Uterus (tissue), 4 donors: ENCODE measurements around the gene HAGH. TPM values are rescaled to one million over a fixed set of nuclear protein-coding genes. Genes with fewer than 3 reads are reported as not detected.
A peak's percentile ranks its signal among the peaks of the same experiment; 100 is the strongest.

Experiments
- DNase-seq, 2 donors: peaks; one replicate each; pipeline ENCODE4 v3.0.0-alpha.2; 2019 to 2020
- H3K27ac ChIP-seq, 2 donors: fragments of 200-600 bp; sonication (generic); 1 replicate in 1 of 2; 2 replicates in 1 of 2; pipeline ENCODE4 v1.5.1; 2016 to 2018
- H3K27me3 ChIP-seq, 2 donors: fragments of 200-600 bp; sonication (generic); one replicate each; pipeline ENCODE4 v1.5.1; 2018 to 2019; ENCODE audit warnings: control low read depth in 1 of 2
- H3K36me3 ChIP-seq, 2 donors: fragments of 200-600 bp; sonication (generic); one replicate each; pipeline ENCODE4 v1.5.1; 2019; ENCODE audit warnings: control low read depth in 1 of 2
- H3K4me1 ChIP-seq, 2 donors: fragments of 200-600 bp; sonication (generic); one replicate each; pipeline ENCODE4 v1.5.1; 2018 to 2019; ENCODE audit warnings: control low read depth in 1 of 2
- H3K4me3 ChIP-seq, 2 donors: fragments of 200-600 bp; sonication (generic); 1 replicate in 1 of 2; 2 replicates in 1 of 2; pipeline ENCODE4 v1.5.1; 2018 to 2019; ENCODE audit warnings: mild to moderate bottlenecking in 1 of 2
- H3K9me3 ChIP-seq, 2 donors: fragments of 200-600 bp; sonication (generic); one replicate each; pipeline ENCODE4 v1.5.1; 2019; ENCODE audit warnings: control low read depth in 1 of 2
- CTCF ChIP-seq, 4 experiments: fragments of 200-600 bp in 2 of 4; fragments of 450-650 bp in 2 of 4; sonication (generic) in 2 of 4; IDR thresholded peaks; one replicate each; pipeline ENCODE4 v1.5.1; 2016 to 2019; ENCODE audit warnings: antibody characterized with exemption in 4 of 4, mild to moderate bottlenecking in 2 of 4, moderate library complexity in 1 of 4
- POLR2A ChIP-seq, 2 donors: fragments of 450-650 bp; IDR thresholded peaks; one replicate each; pipeline ENCODE4 v1.6.1; 2016; ENCODE audit warnings: antibody characterized with exemption in 2 of 2, mild to moderate bottlenecking in 1 of 2, moderate library complexity in 1 of 2
- intact Hi-C: fragments of 100-400 bp; cut with DNase I; formaldehyde crosslinking; loops from one replicate; pipeline ENCODE4 v1.15.1; 2023; ENCODE audit warnings: low total_unique reads
- total RNA-seq, 4 donors: library from RNA; depleted of rRNA in 3 of 4; stranded (reverse); fragments of >200 nt in 3 of 4; gene quantifications; one replicate each; pipeline versions ENCODE4 v1.1.0 to v1.2.4, GENCODE V29; 2014 to 2023
- donor health status: DM: yes; HTN: yes; CAD: no.

HAGH gene
- total RNA-seq, 4 donors from 2014 or later = 22.9 to 75.3 (median 34.0) TPM

- Histone ChIP-seq H3K4me1 (no peaks in the 10 kb centered on the region), H3K9me3 (no peaks in the 10 kb centered on the region), H3K4me3 (no peak overlapping the region), H3K36me3 (no peaks in the 10 kb centered on the region), H3K27me3 (no peaks in the 10 kb centered on the region), H3K27ac (no peak overlapping the region)
- intact Hi-C loops = no loop called here
- DNase-seq = no peak
- TF ChIP-seq POLR2A (IDR thresholded peaks at IDR 0.05) = no peak
- no peak for TF ChIP-seq CTCF (IDR thresholded peaks at IDR 0.05)
Observed at GRCh38 chr16:1791256-1791942, 35.2 kb downstream of the HAGH start.

- Histone ChIP-seq H3K9me3 (no peaks in the 10 kb centered on the region), H3K27me3 (no peaks in the 10 kb centered on the region), H3K36me3 (no peaks in the 10 kb centered on the region), H3K4me1 (no peaks in the 10 kb centered on the region), H3K27ac (no peak overlapping the region), H3K4me3 (no peak overlapping the region)
- DNase-seq = peak in 1 of 2 donors; percentile 15
- intact Hi-C loops = no loop called here
- TF ChIP-seq CTCF (IDR thresholded peaks at IDR 0.05) (no peak), POLR2A (IDR thresholded peaks at IDR 0.05) (no peak)
Observed at GRCh38 chr16:1790611-1791255, 35.9 kb downstream of the HAGH start.

GRCh38 chr16:1790261-1790610 is 36.4 kb downstream of the HAGH start:
- H3K9me3 ChIP-seq = no peaks in the 10 kb centered on the region
- H3K27ac ChIP-seq = no peak overlapping the region
- no peaks in the 10 kb centered on the region for H3K36me3 ChIP-seq
- intact Hi-C loops = no loop called here
- no peak overlapping the region for H3K4me3 ChIP-seq
- TF ChIP-seq POLR2A (IDR thresholded peaks at IDR 0.05) = no peak
- TF ChIP-seq CTCF (IDR thresholded peaks at IDR 0.05) = no peak
- DNase-seq = no peak
- H3K4me1 ChIP-seq = no peaks in the 10 kb centered on the region
- H3K27me3 ChIP-seq = no peaks in the 10 kb centered on the region

- Histone ChIP-seq H3K27me3 (no peaks in the 10 kb centered on the region), H3K36me3 (no peaks in the 10 kb centered on the region), H3K9me3 (no peaks in the 10 kb centered on the region), H3K27ac (no peak overlapping the region), H3K4me1 (no peaks in the 10 kb centered on the region), H3K4me3 (no peak overlapping the region)
- DNase-seq = peak in 1 of 2 donors; percentile 16
- intact Hi-C loops = no loop called here
- TF ChIP-seq CTCF (IDR thresholded peaks at IDR 0.05) (no peak), POLR2A (IDR thresholded peaks at IDR 0.05) (no peak)
Observed at GRCh38 chr16:1789643-1790045, 37.0 kb downstream of the HAGH start.

GRCh38 chr16:1788708-1789100 is 37.9 kb downstream of the HAGH start:
- peak in 1 of 2 donors; percentile 14 for DNase-seq
- no peaks in the 10 kb centered on the region for H3K36me3 ChIP-seq
- intact Hi-C loops = no loop called here
- no peak overlapping the region for H3K4me3 ChIP-seq
- no peaks in the 10 kb centered on the region for H3K4me1 ChIP-seq
- H3K27ac ChIP-seq = no peak overlapping the region
- no peak for TF ChIP-seq POLR2A (IDR thresholded peaks at IDR 0.05)
- TF ChIP-seq CTCF (IDR thresholded peaks at IDR 0.05) = no peak
- no peaks in the 10 kb centered on the region for H3K9me3 ChIP-seq
- H3K27me3 ChIP-seq = no peaks in the 10 kb centered on the region
